ENCODE data around the gene PIBF1.

The PIBF1 gene

GRCh38 chr13:72970301-72970880, 188.5 kb downstream of the PIBF1 start:
- Histone ChIP-seq H3K9ac (ENCODE audit: low read length) (no peak overlapping the region), H3K9me3 (ENCODE audit: control insufficient read depth, insufficient read depth, low read depth, low read length) (no peaks in the 10 kb centered on the region)

GRCh38 chr13:72970956-72971355, 189.0 kb downstream of the PIBF1 start:
- no peaks in the 10 kb centered on the region for H3K9me3 ChIP-seq (ENCODE audit: control insufficient read depth, insufficient read depth, low read depth, low read length)
- no peak overlapping the region for H3K9ac ChIP-seq (ENCODE audit: low read length)
- H3K4me3 ChIP-seq (ENCODE audit: low read depth, low read length), result no peak overlapping the region
- H3K36me3 ChIP-seq (ENCODE audit: control insufficient read depth, insufficient read depth, low read length), result no peaks in the 10 kb centered on the region
- no peak overlapping the region for H3K27ac ChIP-seq (ENCODE audit: low read depth, low read length)
- H3K27me3 ChIP-seq (ENCODE audit: control insufficient read depth, insufficient read depth, low read length), result no peaks in the 10 kb centered on the region
- H3K4me1 ChIP-seq (ENCODE audit: control insufficient read depth, insufficient read depth, low read length), result no peaks in the 10 kb centered on the region

More at GRCh38 chr13:72970301-72970880, 188.5 kb downstream of the PIBF1 start:
- Histone ChIP-seq H3K4me3 (ENCODE audit: low read depth, low read length) (no peak overlapping the region), H3K4me1 (ENCODE audit: control insufficient read depth, insufficient read depth, low read length) (no peaks in the 10 kb centered on the region), H3K27me3 (ENCODE audit: control insufficient read depth, insufficient read depth, low read length) (no peaks in the 10 kb centered on the region), H3K27ac (ENCODE audit: low read depth, low read length) (no peak overlapping the region), H3K36me3 (ENCODE audit: control insufficient read depth, insufficient read depth, low read length) (no peaks in the 10 kb centered on the region)

DNA sequence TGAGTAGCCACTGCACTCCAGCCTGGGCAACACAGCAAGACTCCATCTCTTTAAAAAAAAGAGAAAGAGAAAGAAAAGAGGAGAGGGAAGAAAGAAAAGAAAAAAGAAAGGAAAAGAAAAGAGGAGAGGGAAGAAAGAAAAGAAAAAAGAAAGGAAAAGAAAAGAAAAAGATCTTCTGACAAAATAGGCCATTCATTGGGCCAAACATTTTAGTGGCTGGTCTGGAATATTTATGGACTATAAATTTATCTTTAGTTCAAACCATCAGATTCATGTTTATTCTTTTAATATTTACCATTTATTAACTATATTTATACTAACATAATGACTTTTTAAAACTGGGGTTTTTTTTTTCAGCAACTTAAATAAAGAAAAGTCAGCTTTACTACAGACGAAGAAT, 191.3 kb downstream of the PIBF1 start:
- H3K4me3 ChIP-seq (ENCODE audit: low read depth, low read length), result no peak overlapping the region
- H3K27ac ChIP-seq (ENCODE audit: low read depth, low read length), result no peak overlapping the region
- no peaks in the 10 kb centered on the region for H3K36me3 ChIP-seq (ENCODE audit: control insufficient read depth, insufficient read depth, low read length)
- H3K9ac ChIP-seq (ENCODE audit: low read length), result no peak overlapping the region
- H3K9me3 ChIP-seq (ENCODE audit: control insufficient read depth, insufficient read depth, low read depth, low read length), result no peaks in the 10 kb centered on the region
- H3K4me1 ChIP-seq (ENCODE audit: control insufficient read depth, insufficient read depth, low read length), result peaks cover 10% of the 10 kb centered on the region
- H3K27me3 ChIP-seq (ENCODE audit: control insufficient read depth, insufficient read depth, low read length), result no peaks in the 10 kb centered on the region

GRCh38 chr13:72983085-72983768, 201.3 kb downstream of the PIBF1 start:
- Histone ChIP-seq H3K9me3 (ENCODE audit: control insufficient read depth, insufficient read depth, low read depth, low read length) (no peaks in the 10 kb centered on the region), H3K36me3 (ENCODE audit: control insufficient read depth, insufficient read depth, low read length) (no peaks in the 10 kb centered on the region), H3K9ac (ENCODE audit: low read length) (no peak overlapping the region), H3K27ac (ENCODE audit: low read depth, low read length) (no peak overlapping the region), H3K4me1 (ENCODE audit: control insufficient read depth, insufficient read depth, low read length) (peaks cover 4% of the 10 kb centered on the region), H3K4me3 (ENCODE audit: low read depth, low read length) (no peak overlapping the region), H3K27me3 (ENCODE audit: control insufficient read depth, insufficient read depth, low read length) (no peaks in the 10 kb centered on the region)

DNA sequence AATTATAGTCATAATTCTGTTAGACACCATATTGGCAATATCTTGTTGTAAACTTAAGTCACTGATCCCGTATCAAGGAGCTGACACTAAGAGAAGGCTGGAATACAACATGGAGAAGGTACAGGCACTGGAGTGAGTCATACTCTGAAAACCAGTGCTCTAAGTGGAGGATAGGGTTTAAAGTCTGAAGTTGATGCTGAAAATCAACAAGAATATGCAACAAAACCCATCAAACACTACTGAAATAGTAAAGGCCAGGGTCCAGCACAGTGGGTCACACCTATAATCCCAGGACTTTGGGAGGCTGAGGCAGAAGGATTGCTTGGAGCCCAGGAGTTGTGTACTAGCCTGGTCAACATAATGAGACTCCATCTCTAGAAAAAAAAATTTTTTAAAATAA, 203.7 kb downstream of the PIBF1 start:
- no peaks in the 10 kb centered on the region for H3K4me1 ChIP-seq (ENCODE audit: control insufficient read depth, insufficient read depth, low read length)
- no peaks in the 10 kb centered on the region for H3K36me3 ChIP-seq (ENCODE audit: control insufficient read depth, insufficient read depth, low read length)
- H3K9ac ChIP-seq (ENCODE audit: low read length), result no peak overlapping the region
- no peaks in the 10 kb centered on the region for H3K9me3 ChIP-seq (ENCODE audit: control insufficient read depth, insufficient read depth, low read depth, low read length)
- H3K4me3 ChIP-seq (ENCODE audit: low read depth, low read length), result no peak overlapping the region
- no peak overlapping the region for H3K27ac ChIP-seq (ENCODE audit: low read depth, low read length)
- no peaks in the 10 kb centered on the region for H3K27me3 ChIP-seq (ENCODE audit: control insufficient read depth, insufficient read depth, low read length)

GRCh38 chr13:72986197-72986596, 204.3 kb downstream of the PIBF1 start:
- Histone ChIP-seq H3K27ac (ENCODE audit: low read depth, low read length) (no peak overlapping the region), H3K27me3 (ENCODE audit: control insufficient read depth, insufficient read depth, low read length) (no peaks in the 10 kb centered on the region), H3K4me3 (ENCODE audit: low read depth, low read length) (no peak overlapping the region), H3K4me1 (ENCODE audit: control insufficient read depth, insufficient read depth, low read length) (no peaks in the 10 kb centered on the region), H3K9ac (ENCODE audit: low read length) (no peak overlapping the region), H3K9me3 (ENCODE audit: control insufficient read depth, insufficient read depth, low read depth, low read length) (no peaks in the 10 kb centered on the region), H3K36me3 (ENCODE audit: control insufficient read depth, insufficient read depth, low read length) (no peaks in the 10 kb centered on the region)

- Histone ChIP-seq H3K9ac (ENCODE audit: low read length) (no peak overlapping the region), H3K36me3 (ENCODE audit: control insufficient read depth, insufficient read depth, low read length) (no peaks in the 10 kb centered on the region), H3K4me1 (ENCODE audit: control insufficient read depth, insufficient read depth, low read length) (no peaks in the 10 kb centered on the region), H3K27me3 (ENCODE audit: control insufficient read depth, insufficient read depth, low read length) (no peaks in the 10 kb centered on the region), H3K27ac (ENCODE audit: low read depth, low read length) (no peak overlapping the region), H3K4me3 (ENCODE audit: low read depth, low read length) (no peak overlapping the region), H3K9me3 (ENCODE audit: control insufficient read depth, insufficient read depth, low read depth, low read length) (no peaks in the 10 kb centered on the region)
These were observed 209.0 kb downstream of the PIBF1 start for GRCh38 chr13:72990953-72991352.

- no peaks in the 10 kb centered on the region for H3K27me3 ChIP-seq (ENCODE audit: control insufficient read depth, insufficient read depth, low read length)
- H3K4me1 ChIP-seq (ENCODE audit: control insufficient read depth, insufficient read depth, low read length), result peaks cover 6% of the 10 kb centered on the region; the same call in 1 of the 2 replicates
- no peak overlapping the region for H3K4me3 ChIP-seq (ENCODE audit: low read depth, low read length)
- H3K9ac ChIP-seq (ENCODE audit: low read length), result no peak overlapping the region
- H3K27ac ChIP-seq (ENCODE audit: low read depth, low read length), result no peak overlapping the region
- no peaks in the 10 kb centered on the region for H3K36me3 ChIP-seq (ENCODE audit: control insufficient read depth, insufficient read depth, low read length)
- H3K9me3 ChIP-seq (ENCODE audit: control insufficient read depth, insufficient read depth, low read depth, low read length), result no peaks in the 10 kb centered on the region
These were observed 216.1 kb downstream of the PIBF1 start for GRCh38 chr13:72998012-72998411.

DNA sequence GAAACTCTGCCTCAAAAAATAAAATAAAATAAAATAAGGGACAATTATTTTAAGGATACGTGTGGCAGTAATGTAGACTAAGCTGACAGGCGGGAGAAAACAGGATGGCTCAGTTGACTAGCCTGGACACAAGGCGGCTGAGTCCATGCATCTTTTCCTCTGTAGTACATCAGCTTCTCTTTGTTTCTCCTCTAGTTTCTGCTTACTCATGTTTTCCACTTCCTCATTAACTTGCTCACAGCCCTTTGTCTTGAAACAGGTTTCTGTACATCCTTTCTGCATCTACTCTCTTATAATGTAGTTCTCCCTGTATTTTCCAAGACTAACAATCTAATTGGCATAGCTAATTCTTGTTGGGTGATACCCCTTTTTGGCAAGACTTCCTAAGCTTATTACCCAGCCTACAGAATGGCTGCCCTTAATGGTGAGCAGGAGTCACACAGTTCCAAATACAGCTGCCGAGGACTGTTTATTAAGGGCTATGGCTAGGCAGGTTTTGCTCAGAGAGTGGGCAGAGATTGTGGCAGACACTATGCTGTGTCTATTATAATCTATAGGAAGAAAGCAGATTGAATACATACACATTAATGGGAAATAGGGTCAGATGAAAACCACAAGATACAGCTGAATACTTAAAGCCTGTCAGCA, 218.2 kb downstream of the PIBF1 start:
- no peak overlapping the region for H3K4me3 ChIP-seq (ENCODE audit: low read depth, low read length)
- H3K27ac ChIP-seq (ENCODE audit: low read depth, low read length), result peak overlapping the region; percentile 47; the same call in 1 of the 2 replicates

GRCh38 chr13:73001971-73002370, 220.0 kb downstream of the PIBF1 start:
- Histone ChIP-seq H3K9me3 (ENCODE audit: control insufficient read depth, insufficient read depth, low read depth, low read length) (no peaks in the 10 kb centered on the region), H3K4me1 (ENCODE audit: control insufficient read depth, insufficient read depth, low read length) (peaks cover 6% of the 10 kb centered on the region; the same call in 1 of the 2 replicates), H3K4me3 (ENCODE audit: low read depth, low read length) (no peak overlapping the region), H3K9ac (ENCODE audit: low read length) (no peak overlapping the region), H3K27ac (ENCODE audit: low read depth, low read length) (no peak overlapping the region), H3K36me3 (ENCODE audit: control insufficient read depth, insufficient read depth, low read length) (no peaks in the 10 kb centered on the region), H3K27me3 (ENCODE audit: control insufficient read depth, insufficient read depth, low read length) (no peaks in the 10 kb centered on the region)

More for the DNA sequence above, 218.2 kb downstream of the PIBF1 start:
- no peak overlapping the region for H3K9ac ChIP-seq (ENCODE audit: low read length)
- no peaks in the 10 kb centered on the region for H3K9me3 ChIP-seq (ENCODE audit: control insufficient read depth, insufficient read depth, low read depth, low read length)
- peaks cover 6% of the 10 kb centered on the region; the same call in 1 of the 2 replicates for H3K4me1 ChIP-seq (ENCODE audit: control insufficient read depth, insufficient read depth, low read length)
- no peaks in the 10 kb centered on the region for H3K36me3 ChIP-seq (ENCODE audit: control insufficient read depth, insufficient read depth, low read length)
- no peaks in the 10 kb centered on the region for H3K27me3 ChIP-seq (ENCODE audit: control insufficient read depth, insufficient read depth, low read length)

DNA sequence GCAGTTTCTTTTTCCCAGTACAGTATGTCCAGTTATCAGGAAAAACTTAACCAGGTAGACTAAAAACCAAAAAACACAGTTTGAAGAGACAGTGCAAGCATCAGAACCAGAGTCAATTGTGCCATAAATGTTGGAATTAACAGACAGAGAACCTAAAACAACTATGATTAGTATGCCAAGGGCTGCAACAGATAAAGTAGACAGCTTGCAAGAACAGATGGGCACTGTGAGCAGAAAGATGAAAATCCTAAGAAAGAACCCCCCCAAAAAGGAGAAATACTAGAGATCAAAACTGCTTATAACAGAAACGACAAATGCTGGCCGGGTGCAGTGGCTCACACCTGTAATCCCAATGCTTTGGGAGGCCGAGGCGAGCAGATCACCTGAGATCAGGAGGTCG, 229.8 kb downstream of the PIBF1 start:
- no peak overlapping the region for H3K9ac ChIP-seq (ENCODE audit: low read length)
- H3K27me3 ChIP-seq (ENCODE audit: control insufficient read depth, insufficient read depth, low read length), result no peaks in the 10 kb centered on the region
- H3K4me3 ChIP-seq (ENCODE audit: low read depth, low read length), result no peak overlapping the region
- no peaks in the 10 kb centered on the region; the same call in 1 of the 2 replicates for H3K4me1 ChIP-seq (ENCODE audit: control insufficient read depth, insufficient read depth, low read length)
- no peak overlapping the region for H3K27ac ChIP-seq (ENCODE audit: low read depth, low read length)
- H3K9me3 ChIP-seq (ENCODE audit: control insufficient read depth, insufficient read depth, low read depth, low read length), result no peaks in the 10 kb centered on the region
- H3K36me3 ChIP-seq (ENCODE audit: control insufficient read depth, insufficient read depth, low read length), result no peaks in the 10 kb centered on the region

All from HUES6 (cell line).